GM23248 (cell line): ENCODE data around the gene SFPQ.

Source experiments
- EZH2 ChIP-seq: fragments of 200-600 bp; sonication (generic); IDR thresholded peaks from 2 replicates; pipeline ENCODE4 v1.6.1; 2018; ENCODE audit warnings: antibody characterized with exemption, mild to moderate bottlenecking; ENCODE audit not compliant: insufficient read depth, poor library complexity, severe bottlenecking
- EZH2phosphoT487 ChIP-seq: fragments of 200-600 bp; sonication (generic); IDR thresholded peaks from 2 replicates; pipeline ENCODE4 v1.6.1; 2018; ENCODE audit warnings: antibody characterized with exemption, moderate library complexity, mild to moderate bottlenecking, low read depth; ENCODE audit not compliant: insufficient read depth

DNA sequence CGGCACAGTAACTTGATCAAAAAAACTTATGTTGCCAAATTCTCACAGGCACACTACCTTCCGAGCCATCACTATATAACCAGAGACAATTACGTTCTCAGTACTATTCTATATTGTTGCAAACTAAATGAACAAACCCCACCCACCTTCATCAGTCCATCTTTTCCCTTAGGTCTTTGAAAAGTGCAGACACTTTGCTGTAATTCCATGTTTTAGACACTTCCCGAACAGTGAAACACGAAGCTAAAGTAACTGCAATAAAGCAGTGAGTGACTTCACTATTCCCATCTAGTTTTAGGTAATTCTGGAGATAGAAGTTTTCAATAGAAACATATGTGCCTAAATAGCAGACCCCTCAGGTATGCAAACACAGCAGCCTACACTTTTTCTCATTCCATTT lies 7.7 kb downstream of the SFPQ start:
- TF ChIP-seq EZH2phosphoT487 (no peak), EZH2 (no peak)
